Mucosa of stomach (tissue), 1 donor: ENCODE results near the gene CAMK2N1.

Experiments
- H3K27me3 ChIP-seq: one replicate; pipeline ENCODE4 v1.7.0; 2013; ENCODE audit warnings: mild to moderate bottlenecking, low read length; ENCODE audit not compliant: control insufficient read depth, insufficient read depth
- H3K36me3 ChIP-seq: one replicate; pipeline ENCODE4 v1.7.0; 2013; ENCODE audit warnings: low read length; ENCODE audit not compliant: control insufficient read depth, insufficient read depth
- H3K4me1 ChIP-seq: one replicate; pipeline ENCODE4 v1.7.0; 2013; ENCODE audit warnings: mild to moderate bottlenecking, low read length; ENCODE audit not compliant: control insufficient read depth, insufficient read depth
- H3K4me3 ChIP-seq: one replicate; pipeline ENCODE4 v1.7.0; 2013; ENCODE audit warnings: low read length
- H3K9ac ChIP-seq: one replicate; pipeline ENCODE4 v1.7.0; 2013; ENCODE audit warnings: mild to moderate bottlenecking, low read length, moderate library complexity
- H3K9me3 ChIP-seq: one replicate; pipeline ENCODE4 v1.7.0; 2013; ENCODE audit warnings: mild to moderate bottlenecking, low read length, moderate library complexity; ENCODE audit not compliant: control insufficient read depth
- donor health status: Pancreatic carcinoma.

Gene CAMK2N1

GRCh38 chr1:20473894-20474293 lies 12.1 kb downstream of the CAMK2N1 start:
- H3K27me3 ChIP-seq: no peaks in the 10 kb centered on the region
- H3K9ac ChIP-seq: no peak overlapping the region
- no peaks in the 10 kb centered on the region for H3K36me3 ChIP-seq
- no peak overlapping the region for H3K4me3 ChIP-seq
- peaks cover 37% of the 10 kb centered on the region for H3K4me1 ChIP-seq
- no peaks in the 10 kb centered on the region for H3K9me3 ChIP-seq

- Histone ChIP-seq H3K4me3 (no peak overlapping the region), H3K4me1 (peaks cover 33% of the 10 kb centered on the region), H3K9ac (no peak overlapping the region), H3K36me3 (no peaks in the 10 kb centered on the region), H3K27me3 (peaks cover 6% of the 10 kb centered on the region), H3K9me3 (no peaks in the 10 kb centered on the region)
Observed at GRCh38 chr1:20472860-20473711, 12.9 kb downstream of the CAMK2N1 start.

GRCh38 chr1:20472121-20472520 lies 13.9 kb downstream of the CAMK2N1 start:
- Histone ChIP-seq H3K4me3 (no peak overlapping the region), H3K27me3 (peaks cover 10% of the 10 kb centered on the region), H3K9me3 (no peaks in the 10 kb centered on the region), H3K36me3 (no peaks in the 10 kb centered on the region), H3K4me1 (peaks cover 23% of the 10 kb centered on the region), H3K9ac (no peak overlapping the region)

- Histone ChIP-seq H3K4me3 (no peak overlapping the region), H3K27me3 (peaks cover 10% of the 10 kb centered on the region), H3K9me3 (no peaks in the 10 kb centered on the region), H3K36me3 (no peaks in the 10 kb centered on the region), H3K9ac (no peak overlapping the region), H3K4me1 (peaks cover 7% of the 10 kb centered on the region)
Observed at GRCh38 chr1:20470194-20470593, 15.8 kb downstream of the CAMK2N1 start.

GRCh38 chr1:20469406-20470076 lies 16.5 kb downstream of the CAMK2N1 start:
- Histone ChIP-seq H3K4me3 (no peak overlapping the region), H3K27me3 (peaks cover 10% of the 10 kb centered on the region), H3K4me1 (peaks cover 5% of the 10 kb centered on the region)

GRCh38 chr1:20466273-20466672 lies 19.7 kb downstream of the CAMK2N1 start:
- Histone ChIP-seq H3K9ac (no peak overlapping the region), H3K4me3 (no peak overlapping the region), H3K4me1 (no peaks in the 10 kb centered on the region), H3K36me3 (no peaks in the 10 kb centered on the region), H3K27me3 (peaks cover 10% of the 10 kb centered on the region), H3K9me3 (no peaks in the 10 kb centered on the region)

More at GRCh38 chr1:20469406-20470076, 16.5 kb downstream of the CAMK2N1 start:
- Histone ChIP-seq H3K9me3 (no peaks in the 10 kb centered on the region), H3K36me3 (no peaks in the 10 kb centered on the region), H3K9ac (no peak overlapping the region)

- H3K9ac ChIP-seq: no peak overlapping the region
- H3K36me3 ChIP-seq: no peaks in the 10 kb centered on the region
- no peak overlapping the region for H3K4me3 ChIP-seq
- H3K9me3 ChIP-seq: no peaks in the 10 kb centered on the region
- peaks cover 10% of the 10 kb centered on the region for H3K27me3 ChIP-seq
- H3K4me1 ChIP-seq: no peaks in the 10 kb centered on the region
Observed at GRCh38 chr1:20465187-20465586, 20.8 kb downstream of the CAMK2N1 start.

GRCh38 chr1:20463502-20463901 lies 22.5 kb downstream of the CAMK2N1 start:
- Histone ChIP-seq H3K36me3 (no peaks in the 10 kb centered on the region), H3K27me3 (peaks cover 8% of the 10 kb centered on the region)

GRCh38 chr1:20462397-20462796 lies 23.6 kb downstream of the CAMK2N1 start:
- Histone ChIP-seq H3K4me1 (no peaks in the 10 kb centered on the region), H3K9ac (no peak overlapping the region)

More at GRCh38 chr1:20463502-20463901, 22.5 kb downstream of the CAMK2N1 start:
- no peak overlapping the region for H3K9ac ChIP-seq
- no peaks in the 10 kb centered on the region for H3K4me1 ChIP-seq
- H3K9me3 ChIP-seq: no peaks in the 10 kb centered on the region
- H3K4me3 ChIP-seq: no peak overlapping the region

GRCh38 chr1:20458717-20459116 lies 27.3 kb downstream of the CAMK2N1 start:
- Histone ChIP-seq H3K27me3 (peaks cover 3% of the 10 kb centered on the region), H3K36me3 (no peaks in the 10 kb centered on the region), H3K9me3 (no peaks in the 10 kb centered on the region), H3K9ac (no peak overlapping the region), H3K4me3 (no peak overlapping the region), H3K4me1 (no peaks in the 10 kb centered on the region)

More at GRCh38 chr1:20462397-20462796, 23.6 kb downstream of the CAMK2N1 start:
- no peak overlapping the region for H3K4me3 ChIP-seq
- H3K9me3 ChIP-seq: no peaks in the 10 kb centered on the region
- H3K27me3 ChIP-seq: peaks cover 3% of the 10 kb centered on the region
- no peaks in the 10 kb centered on the region for H3K36me3 ChIP-seq

GRCh38 chr1:20454004-20454403 lies 32.0 kb downstream of the CAMK2N1 start:
- Histone ChIP-seq H3K36me3 (no peaks in the 10 kb centered on the region), H3K9ac (no peak overlapping the region), H3K4me3 (no peak overlapping the region), H3K9me3 (no peaks in the 10 kb centered on the region), H3K27me3 (peaks cover 12% of the 10 kb centered on the region), H3K4me1 (no peaks in the 10 kb centered on the region)

- no peak overlapping the region for H3K9ac ChIP-seq
- no peaks in the 10 kb centered on the region for H3K9me3 ChIP-seq
- no peak overlapping the region for H3K4me3 ChIP-seq
- H3K27me3 ChIP-seq: peaks cover 13% of the 10 kb centered on the region
- H3K36me3 ChIP-seq: no peaks in the 10 kb centered on the region
- no peaks in the 10 kb centered on the region for H3K4me1 ChIP-seq
Observed at GRCh38 chr1:20449735-20450311, 36.2 kb downstream of the CAMK2N1 start.
